ENCODE results near the gene ARHGAP24.

The ARHGAP24 gene

DNA sequence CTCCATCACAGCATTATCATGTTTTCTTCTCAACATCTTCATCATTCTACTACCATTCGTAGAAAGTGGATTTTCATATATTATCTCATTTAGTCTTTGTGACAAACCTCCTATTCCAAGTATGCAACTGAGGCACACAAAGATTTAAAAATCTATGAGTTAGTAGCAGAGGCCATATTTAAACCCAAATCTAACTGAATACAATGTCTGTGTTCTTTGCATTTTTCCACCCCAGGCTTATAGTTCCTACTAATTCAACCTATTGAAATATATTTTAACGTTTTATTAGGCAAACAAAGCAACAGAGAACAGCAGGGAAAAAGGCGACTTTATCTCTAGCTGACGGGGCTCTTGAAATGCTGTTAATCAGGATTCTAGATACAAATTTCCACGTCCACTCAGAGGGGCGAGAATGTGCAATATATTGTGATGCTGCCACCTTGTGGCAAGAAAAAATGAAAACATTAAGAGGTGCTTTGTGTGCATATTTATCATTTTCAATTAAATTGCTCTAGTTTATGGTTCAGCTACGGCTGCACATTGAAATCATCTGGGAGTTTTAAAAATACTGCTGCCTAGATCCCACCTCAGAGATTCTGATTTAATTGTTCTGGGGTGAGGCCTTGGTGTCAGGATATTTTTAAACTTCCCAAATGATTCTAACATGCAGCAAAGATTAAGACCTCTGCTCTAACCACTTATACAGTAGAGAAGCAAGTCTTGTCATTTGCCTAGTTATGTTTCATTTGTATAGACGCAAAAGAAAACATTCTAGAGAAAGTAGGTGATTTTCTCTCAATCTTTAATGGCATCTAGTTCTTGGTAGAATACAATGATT, 569.0 kb downstream of the ARHGAP24 start:
- DNase-seq = no peak

DNA sequence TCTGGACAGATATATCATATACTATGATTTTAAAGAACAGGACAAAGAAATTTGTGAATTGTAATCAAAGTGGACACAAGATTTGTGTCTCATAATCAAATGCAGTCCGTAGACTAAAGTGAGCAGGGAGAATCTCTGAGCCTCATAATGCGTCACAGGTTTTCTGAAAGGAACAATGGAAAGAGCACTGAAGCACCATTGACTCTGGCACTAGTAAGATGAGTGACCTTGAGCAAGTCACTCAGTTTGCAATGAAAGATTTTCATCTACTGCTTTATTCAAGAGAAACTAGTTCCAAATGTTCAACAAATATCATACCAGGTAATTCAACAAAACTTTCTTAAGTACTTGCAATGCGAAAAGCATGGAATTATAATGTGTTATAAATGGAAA, 569.6 kb downstream of the ARHGAP24 start:
- DNase-seq = no peak

DNA sequence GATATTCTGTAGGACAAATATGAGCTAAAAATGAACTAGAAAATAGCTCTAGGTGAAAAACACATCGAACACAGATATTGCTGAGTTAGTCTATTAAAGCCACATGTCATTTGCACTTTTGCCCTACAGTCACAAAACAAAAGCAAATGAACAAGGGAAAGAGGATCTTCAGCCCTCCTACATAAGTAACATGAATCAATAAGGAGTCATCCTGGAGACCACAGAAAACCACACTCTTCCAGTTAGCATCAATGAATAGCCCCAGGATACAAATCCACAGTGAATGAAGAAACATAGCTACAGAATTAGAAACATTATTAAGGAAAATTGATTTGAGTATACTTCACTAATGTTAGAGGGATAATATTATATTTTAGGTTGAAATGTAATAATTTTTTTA, 573.5 kb downstream of the ARHGAP24 start:
- DNase-seq = no peak

DNA sequence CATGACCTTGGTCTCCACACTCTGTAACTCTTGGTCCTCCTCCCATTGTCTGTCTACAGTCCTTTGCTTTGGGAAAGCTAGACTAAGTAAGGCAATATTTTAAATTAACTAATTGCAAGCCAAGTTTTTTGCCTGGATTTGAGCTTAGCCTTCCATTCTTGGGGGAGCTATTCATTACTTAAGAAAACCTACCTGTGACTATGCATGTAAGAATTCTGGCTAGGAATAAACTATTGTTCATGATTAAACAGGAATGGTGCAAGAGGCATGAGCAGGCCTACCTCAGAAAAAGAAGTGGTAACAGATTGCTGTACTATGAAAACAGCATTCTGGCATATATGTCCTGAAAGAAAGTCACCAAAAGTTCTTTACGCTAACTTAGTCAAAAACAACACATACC, 575.5 kb downstream of the ARHGAP24 start:
- DNase-seq = no peak
